Lung (tissue), 12 donors: ENCODE results near the gene SAP25. TPM values are rescaled to one million over a fixed set of nuclear protein-coding genes. Genes with fewer than 3 reads are reported as not detected.

Source experiments
- ATAC-seq: fragments of 200-7000 bp; cut with Tn5 transposase; one replicate; pipeline ENCODE4 v1.9.1; 2020; ENCODE audit warnings: moderate number of reproducible peaks; ENCODE audit not compliant: insufficient read depth, low FRiP score
- DNase-seq, 3 donors: peaks; one replicate each; pipeline ENCODE4 v3.0.0-alpha.2; 2013 to 2017
- H3K27ac ChIP-seq, 2 donors: one replicate each; pipeline ENCODE4 v1.5.1; 2013; ENCODE audit warnings: mild to moderate bottlenecking in 2 of 2, moderate library complexity in 2 of 2, control low read depth in 1 of 2, inconsistent platforms in 1 of 2, low read depth in 1 of 2, low read length in 1 of 2
- H3K27me3 ChIP-seq, 3 donors: one replicate each; pipeline ENCODE4 v1.5.1; 2013; ENCODE audit warnings: low read length in 2 of 3; ENCODE audit not compliant: control insufficient read depth in 3 of 3, insufficient read depth in 3 of 3
- H3K36me3 ChIP-seq, 4 donors: one replicate each; pipeline ENCODE4 v1.5.1; 2013; ENCODE audit warnings: low read length in 4 of 4, mild to moderate bottlenecking in 1 of 4, moderate library complexity in 1 of 4; ENCODE audit not compliant: control insufficient read depth in 4 of 4, insufficient read depth in 4 of 4
- H3K4me1 ChIP-seq, 5 donors: one replicate each; pipeline ENCODE4 v1.5.1; 2013; ENCODE audit warnings: low read length in 5 of 5, mild to moderate bottlenecking in 2 of 5, moderate library complexity in 1 of 5; ENCODE audit not compliant: control insufficient read depth in 5 of 5, insufficient read depth in 5 of 5
- H3K4me3 ChIP-seq: one replicate; pipeline ENCODE4 v1.5.1; 2013; ENCODE audit warnings: mild to moderate bottlenecking, control low read depth, moderate library complexity
- H3K9ac ChIP-seq, 2 donors: one replicate each; pipeline ENCODE4 v1.5.1; 2013; ENCODE audit warnings: low read length in 2 of 2, control low read depth in 1 of 2; ENCODE audit not compliant: insufficient read depth in 1 of 2
- H3K9me3 ChIP-seq, 4 donors: one replicate each; pipeline ENCODE4 v1.5.1; 2013; ENCODE audit warnings: low read length in 3 of 4, mild to moderate bottlenecking in 1 of 4, moderate library complexity in 1 of 4; ENCODE audit not compliant: control insufficient read depth in 4 of 4, insufficient read depth in 3 of 4
- CTCF ChIP-seq: IDR thresholded peaks from 2 replicates; pipeline ENCODE4 v1.5.1; 2012; ENCODE audit warnings: mild to moderate bottlenecking; ENCODE audit errors: control extremely low read depth, extremely low read depth
- WGBS, 2 donors: extraction: QIAGEN DNeasy Blood & Tissue Kit; methylation state at CpG; one replicate each; pipeline ENCODE4 v1.1.7; 2013; 5-methylcytosine and 5-hydroxymethylcytosine counted together
- polyA plus RNA-seq, 2 donors: library from polyadenylated mRNA; stranded (reverse); fragments of 200-250 nt; gene quantifications; one replicate each; pipeline ENCODE4 v1.2.1, GENCODE V29; 2013
- total RNA-seq, 2 donors: library from RNA; depleted of rRNA in 1 of 2; stranded (reverse); fragments of >200 nt in 1 of 2; gene quantifications; one replicate each; pipeline ENCODE4 v1.2.1, GENCODE V29; 2014 to 2021
- donor health status: control.
- donor health status: control.
- donor health status: Bipolar disorder and iron deficiency.
- donor health status: healthy.
- donor health status: DM: yes; HTN: yes; CAD: no.

Gene SAP25
- total and polyA plus RNA-seq, 4 donors, result 1.9 to 9.9 (median 6.2) TPM

DNA sequence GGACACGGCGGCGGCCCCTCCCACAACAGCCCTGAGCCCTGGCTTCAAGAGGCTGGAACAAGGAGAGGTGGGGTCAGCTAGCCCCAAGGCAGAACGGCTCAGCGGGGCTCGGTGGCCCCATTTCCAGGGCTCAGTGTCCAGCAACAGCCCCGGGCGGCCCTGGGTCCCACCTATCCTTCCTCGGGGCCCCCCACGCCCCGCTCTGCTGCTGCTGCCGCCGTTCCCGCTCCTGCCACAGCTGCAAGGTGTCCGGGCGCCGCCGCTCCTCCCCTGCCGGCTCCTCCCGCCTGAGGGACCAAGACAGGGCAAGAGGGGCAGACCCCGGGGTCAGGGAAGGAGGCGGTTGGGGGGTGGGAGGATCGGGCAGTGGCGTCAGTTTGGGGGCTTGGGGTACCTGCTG, 3.4 kb upstream of the SAP25 start:
- Histone ChIP-seq H3K27me3 (no peaks in the 10 kb centered on the region), H3K9me3 (peaks cover 0 to 2% (median 0%) of the 10 kb centered on the region in 4 donors), H3K4me3 (no peak overlapping the region), H3K9ac (no peak overlapping the region), H3K27ac (no peak overlapping the region), H3K4me1 (peaks cover 0 to 15% (median 2%) of the 10 kb centered on the region in 5 donors), H3K36me3 (peaks cover 27 to 90% (median 38%) of the 10 kb centered on the region in 4 donors)
- no peak for TF ChIP-seq CTCF
- no peak for ATAC-seq
- WGBS, 2 donors, result 93 to 96% methylated on average over 23 to 24 of the region's 24 CpGs
- DNase-seq, result no peak

GRCh38 chr7:100576384-100576993, 2.8 kb upstream of the SAP25 start:
- Histone ChIP-seq H3K9me3 (peaks cover 0 to 2% (median 0%) of the 10 kb centered on the region in 4 donors), H3K36me3 (peaks cover 25 to 84% (median 34%) of the 10 kb centered on the region in 4 donors)
- 94 to 97% methylated on average over 13 of the region's 13 CpGs for whole genome bisulfite sequencing, 2 donors

GRCh38 chr7:100575746-100576383, 2.2 kb upstream of the SAP25 start:
- no peak for TF ChIP-seq CTCF

More at GRCh38 chr7:100576384-100576993, 2.8 kb upstream of the SAP25 start:
- ATAC-seq (no peak), DNase-seq (no peak)
- H3K27ac ChIP-seq, result no peak overlapping the region
- H3K27me3 ChIP-seq, result no peaks in the 10 kb centered on the region
- no peak for TF ChIP-seq CTCF
- peaks cover 0 to 13% (median 0%) of the 10 kb centered on the region in 5 donors for H3K4me1 ChIP-seq
- no peak overlapping the region for H3K9ac ChIP-seq
- no peak overlapping the region for H3K4me3 ChIP-seq

More at GRCh38 chr7:100575746-100576383, 2.2 kb upstream of the SAP25 start:
- H3K9me3 ChIP-seq, result peaks cover 0 to 2% (median 0%) of the 10 kb centered on the region in 4 donors
- no peaks in the 10 kb centered on the region for H3K27me3 ChIP-seq
- WGBS, 2 donors, result 91 to 92% methylated on average over 17 of the region's 17 CpGs
- DNase-seq, result no peak
- no peak overlapping the region for H3K27ac ChIP-seq
- H3K4me3 ChIP-seq, result no peak overlapping the region
- ATAC-seq, result no peak
- H3K4me1 ChIP-seq, result peaks cover 0 to 12% (median 2%) of the 10 kb centered on the region in 5 donors
- no peak overlapping the region for H3K9ac ChIP-seq
- H3K36me3 ChIP-seq, result peaks cover 18 to 78% (median 29%) of the 10 kb centered on the region in 4 donors
